Anterior cingulate cortex (tissue), 58 donors: ENCODE results near the gene PKM.

Source experiments
- DNase-seq, 58 donors: peaks; one replicate each; lab custom pipeline; 2025; lab: John Stamatoyannopoulos, UW

PKM gene

DNA sequence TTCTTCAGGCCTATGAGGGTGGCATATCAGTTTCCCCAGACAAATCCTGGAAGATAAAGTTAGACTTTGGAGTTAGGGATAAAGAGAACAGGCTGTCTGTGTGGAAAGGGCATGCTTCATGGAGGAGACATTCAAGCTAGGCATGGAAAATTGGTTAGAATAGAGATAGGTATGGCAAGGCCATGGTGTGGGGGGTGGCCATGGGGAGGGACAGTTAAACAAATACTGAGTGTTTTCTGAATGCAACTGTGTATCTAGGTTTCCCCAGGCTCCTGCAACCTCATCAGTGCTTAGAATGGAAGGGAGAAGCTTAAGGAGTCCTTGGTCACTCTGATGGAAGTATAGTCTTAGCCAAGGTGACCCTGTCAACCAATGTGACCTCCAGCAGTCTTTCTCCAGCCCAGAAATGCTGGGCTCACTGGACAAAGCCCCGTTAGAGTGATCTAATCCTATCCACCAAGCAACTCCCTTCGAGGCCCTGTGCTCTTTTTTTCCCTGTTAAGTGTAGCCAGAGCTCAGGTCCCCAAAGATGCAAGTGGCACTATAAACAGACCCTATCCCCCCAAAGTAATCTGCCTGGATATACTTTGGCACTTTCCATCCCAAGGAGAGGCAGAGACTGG, 5.5 kb upstream of the PKM start:
- DNase-seq, result no peak

GRCh38 chr15:72235298-72235697, 4.3 kb upstream of the PKM start:
- DNase-seq, result no peak

- DNase-seq, result no peak
These were observed 2.8 kb upstream of the PKM start for GRCh38 chr15:72233769-72234168.

DNA sequence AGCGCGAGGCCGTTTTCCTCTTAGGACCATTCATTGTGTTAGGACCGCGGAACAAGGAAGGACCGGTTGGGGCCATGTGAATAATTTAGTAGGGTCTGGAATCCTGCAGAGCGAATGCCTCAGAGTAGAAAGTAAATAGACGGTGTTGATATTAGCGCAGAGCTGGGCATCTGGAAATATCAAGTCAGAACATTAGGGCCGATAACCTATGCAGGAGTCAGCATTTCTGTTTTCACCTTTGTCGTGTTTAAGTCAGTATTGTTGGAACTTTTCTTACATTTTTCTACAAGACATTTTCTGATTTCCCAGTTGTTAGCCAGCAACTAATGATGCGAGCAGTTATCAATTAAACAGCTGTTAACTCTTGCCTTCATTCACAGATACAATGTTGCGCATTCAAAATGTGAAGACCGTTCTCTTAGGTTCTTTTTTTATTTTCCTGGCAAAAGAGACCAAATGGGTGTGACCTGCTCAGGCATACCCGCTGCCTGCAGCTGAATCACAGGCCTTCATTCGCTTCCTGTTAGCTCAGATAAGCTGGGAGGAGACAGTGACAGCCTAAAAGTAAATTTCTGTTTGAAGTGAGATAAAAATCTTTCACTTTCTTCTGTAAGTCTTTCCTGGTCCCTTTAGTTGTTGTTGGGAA, 966 bp upstream of the PKM start:
- peak in 6 of 58 donors; percentile 1 to 81 (median 13) for DNase-seq

GRCh38 chr15:72230197-72231065, 559 bp downstream of the PKM start:
- DNase-seq, result peak; percentile 37 to 95 (median 85)

DNA sequence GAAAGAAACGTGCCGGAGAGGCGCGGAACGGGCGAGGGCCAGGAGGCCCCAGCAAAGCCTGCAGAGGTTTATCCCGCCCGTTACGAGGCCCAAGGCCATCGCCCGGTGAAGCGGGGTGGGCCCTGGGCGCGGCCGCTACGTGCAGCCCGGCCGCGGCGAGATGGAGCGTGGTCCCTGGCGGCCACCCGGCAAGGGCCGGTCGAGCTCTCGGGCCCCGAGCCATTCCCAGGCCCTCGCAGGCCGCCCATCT, 1.1 kb downstream of the PKM start:
- no peak for DNase-seq

DNA sequence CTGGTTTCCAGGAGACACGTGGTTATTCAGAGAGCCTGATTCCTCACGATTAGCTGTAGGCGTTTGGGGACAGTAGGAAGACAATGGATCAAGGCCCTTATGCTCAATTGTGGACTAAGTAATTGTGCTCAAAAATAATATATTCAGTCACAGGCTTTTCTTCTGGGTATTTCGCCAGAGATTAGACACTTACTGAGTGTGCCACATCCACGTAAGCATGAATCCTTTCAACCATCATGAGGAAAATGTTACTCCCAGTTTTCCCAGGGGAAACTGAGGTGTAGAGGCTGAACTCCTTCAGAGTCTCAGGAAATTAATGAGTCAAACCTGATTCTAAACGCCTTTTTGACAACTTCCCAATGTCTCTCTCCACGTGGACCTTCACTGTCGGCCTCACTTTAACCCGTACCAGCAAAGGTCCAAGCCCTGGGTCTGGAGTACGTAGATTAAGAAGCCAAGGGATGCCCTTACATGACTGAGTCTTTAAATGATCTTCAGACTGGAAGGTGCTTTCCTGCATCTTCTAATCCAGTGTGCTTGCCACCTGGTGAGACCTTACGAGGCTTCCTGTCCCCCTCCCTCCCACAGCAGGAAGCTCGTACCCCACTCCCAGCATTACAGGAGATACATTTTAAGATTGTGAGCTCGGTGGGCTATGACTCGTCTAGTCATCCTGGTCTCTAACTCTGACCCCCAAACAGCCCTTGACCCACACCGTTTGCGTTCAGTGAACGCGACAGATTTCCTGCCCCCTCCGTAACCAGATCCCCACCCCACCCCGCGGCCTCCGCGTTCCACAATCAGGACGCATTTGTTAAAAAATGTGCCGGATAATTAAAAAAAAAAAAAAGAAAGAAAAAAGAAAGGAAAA, 1.7 kb downstream of the PKM start:
- DNase-seq, result peak in 1 of 58 donors; percentile 8

DNA sequence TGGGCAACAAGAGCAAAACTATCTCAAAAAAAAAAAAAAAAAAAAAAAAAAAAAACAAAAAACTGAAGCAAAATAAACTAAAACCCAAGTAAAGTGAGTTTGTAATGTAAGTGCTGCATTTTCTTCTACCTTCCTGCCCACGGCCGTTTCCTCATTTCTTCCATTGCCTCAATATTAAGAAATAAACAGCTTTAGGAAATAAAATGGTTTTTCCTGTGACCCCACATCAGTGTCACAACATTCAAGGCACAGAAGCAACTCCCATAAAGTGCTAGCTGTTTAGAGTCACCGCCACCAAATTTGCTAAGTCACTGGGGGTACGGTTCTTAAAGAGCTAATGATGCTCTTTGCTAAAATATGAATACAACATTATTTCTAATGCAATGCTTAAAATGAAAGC, 3.3 kb downstream of the PKM start:
- DNase-seq, result no peak

- DNase-seq, result peak in 1 of 58 donors; percentile 12
These were observed 3.8 kb downstream of the PKM start for GRCh38 chr15:72227192-72227586.

DNA sequence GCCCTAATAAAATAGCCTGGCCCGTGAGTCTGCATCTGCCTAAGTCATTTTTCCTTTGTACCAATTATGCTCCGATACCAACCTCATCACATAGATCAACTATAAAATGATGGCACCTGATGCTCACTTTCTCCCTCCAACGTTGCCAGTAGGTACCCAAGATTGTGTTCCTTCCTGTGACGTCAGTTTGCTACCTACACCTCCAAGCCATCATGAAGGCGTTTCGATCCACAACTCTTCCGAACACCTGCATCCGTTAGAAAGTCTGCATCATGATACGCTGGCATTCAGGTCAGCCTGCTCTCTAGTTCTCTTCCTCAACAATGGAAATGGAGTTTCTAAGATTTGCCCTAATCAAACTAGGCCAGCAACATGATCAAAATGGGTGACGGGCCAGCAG, 7.7 kb downstream of the PKM start:
- DNase-seq, result no peak

GRCh38 chr15:72222393-72222792, 8.6 kb downstream of the PKM start:
- peak in 18 of 58 donors; percentile 6 to 61 (median 34) for DNase-seq

DNA sequence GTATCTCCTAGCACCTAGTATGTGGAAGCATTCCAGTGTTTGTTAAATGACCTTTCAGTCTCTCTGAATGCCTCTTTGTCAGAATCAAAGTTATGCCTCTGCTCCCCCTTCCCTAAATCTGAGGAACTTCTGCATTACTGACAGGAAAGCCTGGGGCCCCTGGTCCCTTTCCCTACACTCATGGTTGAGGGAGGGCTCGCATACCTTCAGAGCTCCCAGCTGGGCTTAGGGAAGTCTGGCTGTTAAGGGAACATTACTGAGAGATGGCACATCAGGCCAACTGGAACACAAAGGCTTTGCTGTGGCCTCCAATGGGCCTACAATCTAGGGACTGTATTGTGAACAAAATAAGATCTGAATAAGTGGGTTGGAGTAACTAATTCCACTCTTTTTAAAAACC, 10.3 kb downstream of the PKM start:
- no peak for DNase-seq

GRCh38 chr15:72217216-72217615, 13.8 kb downstream of the PKM start:
- DNase-seq, result no peak

GRCh38 chr15:72216079-72216478, 14.9 kb downstream of the PKM start:
- no peak for DNase-seq

DNA sequence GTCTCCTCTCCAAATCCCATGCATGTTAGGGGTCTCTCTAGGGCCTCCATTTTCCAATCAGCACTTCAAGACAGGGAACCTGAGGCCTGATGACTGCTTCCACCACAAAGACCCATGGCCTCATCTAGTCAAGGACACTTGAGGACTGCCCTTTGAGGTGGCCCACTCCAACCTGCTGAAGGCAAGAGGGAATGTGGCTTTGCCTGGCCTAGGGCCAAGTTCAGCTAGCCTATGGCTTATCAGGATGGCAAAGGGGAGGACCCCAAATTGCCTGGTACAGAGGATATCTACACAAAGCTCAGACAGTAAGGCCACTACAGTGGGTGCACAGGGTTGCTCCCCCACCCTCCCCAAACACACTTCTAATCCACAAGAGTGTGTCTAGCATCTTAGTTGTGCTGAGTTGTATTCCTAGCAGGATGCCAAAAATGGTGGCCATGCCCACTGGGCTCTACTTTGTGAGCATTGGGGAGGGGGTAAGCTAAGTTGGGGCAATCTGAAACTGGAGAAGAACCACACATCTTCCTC, 23.4 kb downstream of the PKM start:
- no peak for DNase-seq

DNA sequence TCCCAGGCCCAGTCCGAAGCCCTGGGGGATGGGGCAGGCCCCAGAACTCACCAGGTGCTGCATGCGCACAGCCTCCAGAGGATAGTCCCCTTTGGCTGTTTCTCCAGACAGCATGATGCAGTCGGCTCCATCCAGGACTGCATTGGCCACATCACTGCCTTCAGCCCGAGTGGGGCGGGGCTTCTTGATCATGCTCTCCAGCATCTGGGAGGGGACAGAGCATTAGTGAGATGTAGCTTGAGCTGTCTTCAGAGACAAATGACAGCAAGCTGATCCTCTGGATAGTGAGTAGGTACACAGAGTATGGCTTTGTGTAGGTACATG, 24.4 kb downstream of the PKM start:
- DNase-seq, result no peak

DNA sequence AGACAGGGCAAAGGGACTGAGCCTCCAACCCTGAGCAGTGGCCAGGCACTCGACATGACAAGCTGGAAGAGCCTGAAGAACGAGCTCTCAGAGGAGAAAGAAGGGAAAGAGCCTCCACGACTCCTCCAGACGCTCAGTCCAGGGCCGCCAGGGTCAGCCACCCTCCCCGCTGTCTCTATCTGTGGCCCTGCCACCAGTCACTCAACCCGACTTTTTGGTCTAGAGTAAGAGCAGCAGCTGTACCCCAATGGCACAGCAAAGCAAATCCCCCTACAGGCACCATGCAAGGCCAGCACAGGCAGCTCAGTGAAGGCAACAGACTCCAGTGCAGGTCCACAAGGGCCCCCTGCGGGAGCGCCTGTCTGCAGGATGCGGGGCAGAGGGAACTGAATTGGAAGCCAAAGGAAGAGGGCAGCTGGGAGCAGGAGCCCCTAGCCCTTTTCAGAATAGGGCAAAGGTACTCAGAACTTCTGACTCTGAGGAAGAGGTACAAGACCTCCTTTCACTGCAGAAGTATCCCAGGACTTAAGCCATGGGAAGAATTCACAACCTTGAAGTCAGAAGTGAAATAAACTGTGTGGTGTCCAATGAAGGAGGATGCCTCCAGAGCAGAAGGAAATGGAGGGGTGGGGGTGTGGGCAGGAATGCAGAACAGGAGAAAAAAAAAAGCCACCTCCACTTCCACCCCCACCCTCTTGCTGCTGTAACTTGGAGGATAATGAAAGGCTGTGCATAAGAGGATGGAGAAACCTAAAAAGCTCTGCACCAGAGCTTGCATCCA, 24.9 kb downstream of the PKM start:
- DNase-seq, result no peak

DNA sequence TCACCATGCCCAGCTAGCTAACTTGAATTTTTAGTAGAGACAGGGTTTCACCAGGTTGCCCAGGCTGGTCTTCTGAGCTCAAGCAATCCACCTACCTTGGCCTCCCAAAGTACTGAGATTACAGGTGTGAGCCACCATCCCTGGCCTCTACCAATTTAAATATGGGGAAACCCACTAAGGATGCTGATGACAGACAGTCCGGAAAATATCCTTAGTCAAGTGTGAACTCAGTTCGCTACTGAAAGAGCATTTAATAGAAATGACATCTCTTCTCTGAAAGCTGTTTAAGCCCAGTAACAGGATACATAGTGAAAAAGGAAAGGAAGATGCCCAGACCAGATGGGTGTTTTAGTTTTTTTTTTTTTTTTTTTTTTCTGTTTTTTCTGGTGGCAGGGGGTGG, 25.7 kb downstream of the PKM start:
- DNase-seq, result no peak

DNA sequence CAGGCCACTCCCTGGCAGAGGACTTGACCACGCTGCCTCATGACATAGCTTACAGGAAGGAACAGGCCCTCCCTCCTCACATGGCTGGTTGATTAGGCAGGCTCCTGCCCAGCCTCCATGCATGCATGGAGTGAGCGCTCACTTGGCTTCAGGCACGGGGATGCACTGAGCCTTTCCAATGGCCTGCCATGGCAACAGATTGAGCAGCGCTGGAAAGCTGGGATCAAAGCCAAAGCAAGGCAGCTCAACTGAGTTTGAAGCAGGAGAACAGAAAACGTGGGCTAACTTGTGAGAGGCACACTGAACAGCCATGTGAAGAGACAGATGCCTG, 27.5 kb downstream of the PKM start:
- DNase-seq, result peak; percentile 17 to 97 (median 87)
